Activated naive CD8-positive, alpha-beta T cell treated with anti-CD3 and anti-CD28 coated beads for 36 hours (primary cell): Measurements from ENCODE around the gene MTCL3.

Experiments used
- DNase-seq: peaks from one replicate; pipeline ENCODE4 v3.0.0; 2021
- H3K27ac Mint-ChIP-seq: one replicate; pipeline ENCODE4 v1.8.0; 2022; ENCODE audit warnings: mild to moderate bottlenecking, moderate library complexity, mixed read lengths
- H3K27me3 Mint-ChIP-seq: one replicate; pipeline ENCODE4 v1.8.0; 2022; ENCODE audit warnings: mild to moderate bottlenecking, mixed read lengths
- H3K36me3 Mint-ChIP-seq: one replicate; pipeline ENCODE4 v1.8.0; 2021; ENCODE audit warnings: mild to moderate bottlenecking, mixed read lengths
- H3K4me1 Mint-ChIP-seq: one replicate; pipeline ENCODE4 v1.8.0; 2021; ENCODE audit warnings: mixed read lengths
- H3K4me3 Mint-ChIP-seq: one replicate; pipeline ENCODE4 v1.8.0; 2022; ENCODE audit warnings: mild to moderate bottlenecking, moderate library complexity, mixed read lengths
- H3K9me3 Mint-ChIP-seq: one replicate; pipeline ENCODE4 v1.8.0; 2022; ENCODE audit warnings: mixed read lengths

The MTCL3 gene

GRCh38 chr6:127494240-127494767 lies 24.8 kb downstream of the MTCL3 start:
- no peak for DNase-seq
- Mint-ChIP-seq H3K4me1 (no peaks in the 10 kb centered on the region), H3K36me3 (no peaks in the 10 kb centered on the region), H3K27ac (no peak overlapping the region), H3K9me3 (no peaks in the 10 kb centered on the region), H3K4me3 (no peak overlapping the region), H3K27me3 (peaks cover 30% of the 10 kb centered on the region)

- peaks cover 12% of the 10 kb centered on the region for H3K9me3 Mint-ChIP-seq
- H3K27me3 Mint-ChIP-seq = peaks cover 4% of the 10 kb centered on the region
- DNase-seq = no peak
- no peak overlapping the region for H3K4me3 Mint-ChIP-seq
- H3K27ac Mint-ChIP-seq = no peak overlapping the region
- H3K4me1 Mint-ChIP-seq = peaks cover 15% of the 10 kb centered on the region
- peaks cover 12% of the 10 kb centered on the region for H3K36me3 Mint-ChIP-seq
Measured at GRCh38 chr6:127489248-127489647, 29.9 kb downstream of the MTCL3 start.

- Mint-ChIP-seq H3K27ac (no peak overlapping the region), H3K4me3 (no peak overlapping the region), H3K36me3 (peaks cover 22% of the 10 kb centered on the region), H3K9me3 (peaks cover 16% of the 10 kb centered on the region), H3K27me3 (peaks cover 2% of the 10 kb centered on the region), H3K4me1 (peaks cover 28% of the 10 kb centered on the region)
- DNase-seq = no peak
Measured at GRCh38 chr6:127486934-127487333, 32.2 kb downstream of the MTCL3 start.

- H3K36me3 Mint-ChIP-seq = peaks cover 26% of the 10 kb centered on the region
- peaks cover 16% of the 10 kb centered on the region for H3K9me3 Mint-ChIP-seq
- no peaks in the 10 kb centered on the region for H3K27me3 Mint-ChIP-seq
- DNase-seq = no peak
- H3K4me1 Mint-ChIP-seq = peaks cover 28% of the 10 kb centered on the region
- peak overlapping the region; percentile 48 for H3K4me3 Mint-ChIP-seq
- H3K27ac Mint-ChIP-seq = peak overlapping the region; percentile 81
Measured at GRCh38 chr6:127484212-127484863, 34.8 kb downstream of the MTCL3 start.

GRCh38 chr6:127483399-127484055 lies 35.6 kb downstream of the MTCL3 start:
- DNase-seq = no peak
- peaks cover 16% of the 10 kb centered on the region for H3K9me3 Mint-ChIP-seq
- peaks cover 28% of the 10 kb centered on the region for H3K4me1 Mint-ChIP-seq
- no peaks in the 10 kb centered on the region for H3K27me3 Mint-ChIP-seq
- H3K36me3 Mint-ChIP-seq = peaks cover 28% of the 10 kb centered on the region
- H3K4me3 Mint-ChIP-seq = peak overlapping the region; percentile 48
- peak overlapping the region; percentile 81 for H3K27ac Mint-ChIP-seq

- Mint-ChIP-seq H3K4me3 (no peak overlapping the region), H3K36me3 (peaks cover 37% of the 10 kb centered on the region), H3K27me3 (peaks cover 10% of the 10 kb centered on the region), H3K4me1 (peaks cover 28% of the 10 kb centered on the region), H3K27ac (no peak overlapping the region), H3K9me3 (peaks cover 16% of the 10 kb centered on the region)
- no peak for DNase-seq
Measured at GRCh38 chr6:127482325-127482724, 36.8 kb downstream of the MTCL3 start.

- no peak overlapping the region for H3K27ac Mint-ChIP-seq
- DNase-seq = no peak
- H3K9me3 Mint-ChIP-seq = peaks cover 16% of the 10 kb centered on the region
- H3K36me3 Mint-ChIP-seq = peaks cover 37% of the 10 kb centered on the region
- H3K4me3 Mint-ChIP-seq = no peak overlapping the region
- H3K4me1 Mint-ChIP-seq = peaks cover 28% of the 10 kb centered on the region
- H3K27me3 Mint-ChIP-seq = peaks cover 10% of the 10 kb centered on the region
Measured at GRCh38 chr6:127481628-127482027, 37.5 kb downstream of the MTCL3 start.

- Mint-ChIP-seq H3K27ac (no peak overlapping the region), H3K4me1 (peaks cover 28% of the 10 kb centered on the region), H3K9me3 (peaks cover 16% of the 10 kb centered on the region), H3K4me3 (no peak overlapping the region), H3K36me3 (peaks cover 41% of the 10 kb centered on the region), H3K27me3 (peaks cover 14% of the 10 kb centered on the region)
- DNase-seq = no peak
Measured at GRCh38 chr6:127481111-127481510, 38.0 kb downstream of the MTCL3 start.

- Mint-ChIP-seq H3K27ac (no peak overlapping the region), H3K4me3 (no peak overlapping the region), H3K27me3 (peaks cover 28% of the 10 kb centered on the region), H3K9me3 (no peaks in the 10 kb centered on the region), H3K4me1 (peaks cover 5% of the 10 kb centered on the region), H3K36me3 (peaks cover 36% of the 10 kb centered on the region)
- DNase-seq = no peak
Measured at GRCh38 chr6:127477658-127478057, 41.5 kb downstream of the MTCL3 start.

GRCh38 chr6:127475823-127476176 lies 43.3 kb downstream of the MTCL3 start:
- DNase-seq = no peak
- Mint-ChIP-seq H3K9me3 (no peaks in the 10 kb centered on the region), H3K36me3 (peaks cover 28% of the 10 kb centered on the region), H3K4me1 (no peaks in the 10 kb centered on the region), H3K4me3 (no peak overlapping the region), H3K27ac (no peak overlapping the region), H3K27me3 (peaks cover 28% of the 10 kb centered on the region)

- Mint-ChIP-seq H3K4me1 (no peaks in the 10 kb centered on the region), H3K36me3 (peaks cover 28% of the 10 kb centered on the region), H3K4me3 (no peak overlapping the region), H3K27me3 (peaks cover 28% of the 10 kb centered on the region), H3K9me3 (no peaks in the 10 kb centered on the region), H3K27ac (no peak overlapping the region)
- no peak for DNase-seq
Measured at GRCh38 chr6:127475135-127475822, 43.9 kb downstream of the MTCL3 start.

GRCh38 chr6:127471379-127472255 lies 47.5 kb downstream of the MTCL3 start:
- H3K27ac Mint-ChIP-seq = no peak overlapping the region
- no peaks in the 10 kb centered on the region for H3K4me1 Mint-ChIP-seq
- peaks cover 16% of the 10 kb centered on the region for H3K36me3 Mint-ChIP-seq
- peaks cover 18% of the 10 kb centered on the region for H3K27me3 Mint-ChIP-seq
- H3K4me3 Mint-ChIP-seq = no peak overlapping the region
- no peak for DNase-seq
- no peaks in the 10 kb centered on the region for H3K9me3 Mint-ChIP-seq

- DNase-seq = no peak
- Mint-ChIP-seq H3K27ac (no peak overlapping the region), H3K36me3 (peaks cover 2% of the 10 kb centered on the region), H3K9me3 (no peaks in the 10 kb centered on the region), H3K27me3 (no peaks in the 10 kb centered on the region), H3K4me1 (no peaks in the 10 kb centered on the region), H3K4me3 (no peak overlapping the region)
Measured at GRCh38 chr6:127468936-127469335, 50.2 kb downstream of the MTCL3 start.

- Mint-ChIP-seq H3K36me3 (no peaks in the 10 kb centered on the region), H3K27ac (no peak overlapping the region), H3K4me3 (no peak overlapping the region), H3K27me3 (no peaks in the 10 kb centered on the region), H3K4me1 (no peaks in the 10 kb centered on the region), H3K9me3 (no peaks in the 10 kb centered on the region)
- no peak for DNase-seq
Measured at GRCh38 chr6:127466416-127466815, 52.7 kb downstream of the MTCL3 start.
